HG02571 (cell line): ENCODE measurements around the gene OR1J2.

Experiments
- ATAC-seq: cut with Tn5 transposase; IDR thresholded peaks from one replicate; pipeline ENCODE4 v1.9.1; 2021; ENCODE audit warnings: mild to moderate bottlenecking, moderate library complexity; ENCODE audit not compliant: unreplicated experiment

The OR1J2 gene

DNA sequence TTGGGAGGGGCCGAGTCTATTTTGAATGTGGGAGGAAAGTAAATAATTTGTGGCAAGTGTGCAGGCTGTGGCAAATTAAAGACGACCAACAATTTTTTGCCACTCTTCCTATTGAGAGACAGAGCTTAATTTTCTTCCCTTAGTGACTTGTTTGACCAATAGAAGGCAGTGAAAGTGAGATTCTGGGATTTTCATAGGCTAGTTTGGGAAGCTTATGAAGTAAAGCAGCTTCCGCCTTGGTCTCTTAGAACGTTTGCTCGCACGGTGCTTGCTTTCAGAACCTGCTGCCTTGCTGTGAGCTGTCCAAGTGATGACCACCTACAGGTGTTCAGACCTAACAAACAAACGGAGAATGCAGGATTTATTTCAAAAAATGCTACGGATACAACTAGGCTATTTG lies 35.6 kb downstream of the OR1J2 start:
- no peak for ATAC-seq

DNA sequence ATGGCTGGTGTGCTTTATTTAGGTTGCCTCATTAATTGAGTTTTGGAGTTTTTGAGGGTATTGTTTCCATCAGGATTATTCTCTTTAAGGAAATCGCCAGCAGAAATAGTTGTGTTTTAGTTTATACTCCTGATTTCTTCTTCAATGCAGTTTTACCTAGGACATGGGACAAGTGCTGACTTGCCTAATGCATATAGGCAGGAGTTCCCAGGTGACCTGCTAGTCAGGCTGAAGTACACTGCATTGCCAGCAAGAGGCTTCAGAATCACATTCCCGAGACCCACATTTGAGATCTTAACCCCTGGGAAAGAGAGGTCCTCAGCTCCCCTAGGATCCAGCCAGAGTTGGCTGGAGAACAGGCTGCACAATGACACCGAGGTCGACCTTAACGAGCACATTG lies 40.8 kb downstream of the OR1J2 start:
- no peak for ATAC-seq

DNA sequence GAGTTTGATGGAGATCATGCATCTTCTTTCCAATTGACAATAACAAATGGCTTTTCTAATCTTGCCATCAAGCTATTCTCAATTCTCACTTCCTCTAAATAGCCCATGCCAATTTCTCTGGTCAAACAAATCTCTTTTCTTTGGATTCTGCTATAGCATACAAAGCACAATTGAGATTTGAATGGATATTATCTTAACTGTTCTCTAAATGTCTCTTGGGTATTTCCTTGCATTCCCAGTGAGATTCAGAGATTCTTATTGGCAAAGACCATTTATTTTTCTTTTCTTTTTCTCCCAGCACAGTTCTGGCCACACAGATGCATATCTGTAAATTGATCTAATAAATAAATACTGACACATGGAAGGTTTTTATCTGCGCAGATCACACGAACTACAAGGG lies 42.2 kb downstream of the OR1J2 start, which contains the start of gene OR1N2:
OR1N2 (plus strand) TSS at position 301 of the 400 bp plus-strand sequence. CDS start 100 bp downstream, outside the sequence.
- no peak for ATAC-seq
